Stimulated activated memory B cell treated with anti-CD40 and anti-IgM and Interleukin-4, amounts not matched to agents 10 μg/mL and 1 μg/mL and 100 μg/mL, for 72 hours (primary cell): ENCODE results near the gene UHMK1.
"Not testable (repeated sequence)": the region's sequence is repeated elsewhere in the genome, so short reads cannot be mapped to it uniquely, and the experiment has no call there.

Source experiments
- ATAC-seq: fragments of 150-1000 bp; cut with Tn5 transposase; 2 replicates; pipeline ENCODE4 v1.10.0; 2021
- H3K27ac Mint-ChIP-seq: one replicate; pipeline ENCODE4 v1.8.0; 2022; ENCODE audit warnings: mild to moderate bottlenecking, mixed read lengths
- H3K27me3 Mint-ChIP-seq: one replicate; pipeline ENCODE4 v1.8.0; 2022; ENCODE audit warnings: mixed read lengths
- H3K36me3 Mint-ChIP-seq: one replicate; pipeline ENCODE4 v1.8.0; 2022; ENCODE audit warnings: mixed read lengths
- H3K4me1 Mint-ChIP-seq: one replicate; pipeline ENCODE4 v1.8.0; 2022; ENCODE audit warnings: mixed read lengths
- H3K4me3 Mint-ChIP-seq: one replicate; pipeline ENCODE4 v1.8.0; 2022; ENCODE audit warnings: mild to moderate bottlenecking, moderate library complexity, mixed read lengths
- H3K9me3 Mint-ChIP-seq: one replicate; pipeline ENCODE4 v1.8.0; 2022; ENCODE audit warnings: mixed read lengths

Gene UHMK1

DNA sequence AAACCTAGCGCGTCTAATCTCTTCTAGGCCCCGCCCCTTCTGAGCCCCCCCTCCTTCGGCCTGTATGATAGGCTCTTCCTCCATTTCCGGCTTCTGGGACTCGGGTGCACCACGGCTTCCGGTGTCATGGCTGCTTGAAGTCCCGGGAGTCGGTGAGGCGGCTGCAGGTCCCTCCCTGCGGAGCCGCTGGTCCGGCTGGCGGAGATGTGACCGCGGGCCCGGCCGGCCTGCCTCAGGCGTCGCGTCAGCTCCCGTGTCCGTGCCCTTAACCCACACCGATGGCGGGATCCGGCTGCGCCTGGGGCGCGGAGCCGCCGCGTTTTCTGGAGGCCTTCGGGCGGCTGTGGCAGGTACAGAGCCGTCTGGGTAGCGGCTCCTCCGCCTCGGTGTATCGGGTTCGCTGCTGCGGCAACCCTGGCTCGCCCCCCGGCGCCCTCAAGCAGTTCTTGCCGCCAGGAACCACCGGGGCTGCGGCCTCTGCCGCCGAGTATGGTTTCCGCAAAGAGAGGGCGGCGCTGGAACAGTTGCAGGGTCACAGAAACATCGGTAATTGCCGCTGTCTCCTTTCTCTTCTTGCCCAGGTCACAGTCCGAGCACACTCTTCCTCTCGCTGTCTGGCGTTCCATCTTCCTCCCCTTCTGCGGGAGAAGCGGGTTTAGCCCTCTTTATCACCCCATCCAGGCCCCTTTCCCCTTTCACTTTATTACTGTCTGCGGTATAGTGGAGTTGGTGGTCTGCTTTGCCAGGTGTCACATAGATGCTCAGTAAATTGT, at the start of gene UHMK1:
Gene UHMK1, plus strand, starts transcription at position 96 of the 773 bp plus-strand sequence. Its CDS starts 183 bp downstream, at position 279.
- Mint-ChIP-seq H3K4me3 (peak within 1 kb of the TSS; percentile 92), H3K27ac (peak within 1 kb of the TSS; percentile 96), H3K27me3 (no peaks in the 10 kb centered on the region), H3K4me1 (peaks cover 23% of the 10 kb centered on the region), H3K36me3 (peaks cover 9% of the 10 kb centered on the region), H3K9me3 (no peaks in the 10 kb centered on the region)
- ATAC-seq = peak; percentile 99

GRCh38 chr1:162454361-162454760, 43.3 kb upstream of the UHMK1 start:
- ATAC-seq, H3K4me3 Mint-ChIP-seq, H3K27me3 Mint-ChIP-seq, H3K36me3 Mint-ChIP-seq, H3K27ac Mint-ChIP-seq, H3K4me1 Mint-ChIP-seq, H3K9me3 Mint-ChIP-seq: not testable (repeated sequence)

DNA sequence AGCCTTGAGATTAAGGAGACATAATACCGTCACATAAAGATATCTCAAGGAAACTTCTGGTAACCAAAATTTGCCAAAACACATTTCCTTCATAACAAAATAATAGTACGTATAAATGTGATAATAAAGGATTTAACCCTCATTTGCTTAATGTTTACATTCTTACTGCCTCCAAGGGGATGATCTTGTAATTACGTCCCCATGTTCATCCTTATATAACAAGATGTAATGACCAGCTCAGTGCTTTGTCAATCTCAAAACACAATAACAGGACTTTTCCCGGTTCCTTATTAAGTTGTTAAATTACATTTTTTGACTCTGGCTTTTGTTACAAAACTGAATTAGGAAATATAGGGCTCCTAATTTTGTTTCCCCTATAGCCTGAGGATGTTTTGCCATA, 41.3 kb upstream of the UHMK1 start:
- Mint-ChIP-seq H3K27me3 (peaks cover 10% of the 10 kb centered on the region), H3K36me3 (no peaks in the 10 kb centered on the region), H3K27ac (no peak overlapping the region), H3K4me1 (no peaks in the 10 kb centered on the region), H3K4me3 (no peak overlapping the region), H3K9me3 (no peaks in the 10 kb centered on the region)
- ATAC-seq = no peak

GRCh38 chr1:162458236-162458635, 39.4 kb upstream of the UHMK1 start:
- Mint-ChIP-seq H3K36me3 (no peaks in the 10 kb centered on the region), H3K27ac (no peak overlapping the region), H3K27me3 (peaks cover 10% of the 10 kb centered on the region), H3K4me1 (no peaks in the 10 kb centered on the region), H3K9me3 (no peaks in the 10 kb centered on the region), H3K4me3 (no peak overlapping the region)
- ATAC-seq = no peak

- not testable (repeated sequence) for H3K27me3 Mint-ChIP-seq, H3K4me1 Mint-ChIP-seq, H3K36me3 Mint-ChIP-seq, ATAC-seq, H3K9me3 Mint-ChIP-seq, H3K27ac Mint-ChIP-seq, H3K4me3 Mint-ChIP-seq
Observed at GRCh38 chr1:162462425-162462824, 35.2 kb upstream of the UHMK1 start.

DNA sequence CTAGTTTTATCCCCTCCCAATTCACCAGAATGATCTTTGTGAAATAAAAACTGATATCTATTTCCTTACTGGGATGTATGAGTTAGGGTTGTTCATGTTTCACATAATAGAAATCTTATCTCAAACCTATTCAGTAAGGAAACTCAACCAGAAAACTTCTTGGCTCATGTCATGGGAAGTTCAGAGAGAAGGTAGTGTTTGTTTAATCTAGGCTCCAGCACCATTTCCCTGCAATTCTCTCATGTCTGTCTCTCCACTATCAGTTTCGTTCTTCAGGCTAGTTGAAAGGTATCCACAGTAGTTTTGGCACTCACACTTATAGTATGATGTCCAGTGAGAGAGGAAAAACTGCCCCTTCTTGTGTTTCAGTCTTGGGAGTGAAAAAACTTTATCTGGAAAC, 34.6 kb upstream of the UHMK1 start:
- Mint-ChIP-seq H3K9me3 (peaks cover 2% of the 10 kb centered on the region), H3K27ac (no peak overlapping the region), H3K36me3 (no peaks in the 10 kb centered on the region), H3K4me3 (no peak overlapping the region), H3K27me3 (peaks cover 13% of the 10 kb centered on the region), H3K4me1 (no peaks in the 10 kb centered on the region)
- no peak for ATAC-seq

- Mint-ChIP-seq H3K36me3 (no peaks in the 10 kb centered on the region), H3K4me1 (no peaks in the 10 kb centered on the region), H3K27ac (no peak overlapping the region), H3K27me3 (peaks cover 32% of the 10 kb centered on the region), H3K4me3 (no peak overlapping the region), H3K9me3 (peaks cover 2% of the 10 kb centered on the region)
- ATAC-seq = no peak
Observed at GRCh38 chr1:162466797-162467196, 30.8 kb upstream of the UHMK1 start.

GRCh38 chr1:162470216-162470615, 27.4 kb upstream of the UHMK1 start:
- no peaks in the 10 kb centered on the region for H3K36me3 Mint-ChIP-seq
- no peak overlapping the region for H3K4me3 Mint-ChIP-seq
- peaks cover 6% of the 10 kb centered on the region for H3K9me3 Mint-ChIP-seq
- peaks cover 45% of the 10 kb centered on the region for H3K27me3 Mint-ChIP-seq
- ATAC-seq = no peak
- no peak overlapping the region for H3K27ac Mint-ChIP-seq
- H3K4me1 Mint-ChIP-seq = no peaks in the 10 kb centered on the region

- Mint-ChIP-seq H3K36me3 (no peaks in the 10 kb centered on the region), H3K9me3 (peaks cover 8% of the 10 kb centered on the region), H3K27ac (no peak overlapping the region), H3K4me1 (no peaks in the 10 kb centered on the region), H3K4me3 (no peak overlapping the region), H3K27me3 (peaks cover 45% of the 10 kb centered on the region)
- no peak for ATAC-seq
Observed at GRCh38 chr1:162471290-162471853, 26.2 kb upstream of the UHMK1 start.

- Mint-ChIP-seq H3K27me3 (peaks cover 53% of the 10 kb centered on the region), H3K4me1 (no peaks in the 10 kb centered on the region), H3K27ac (no peak overlapping the region), H3K9me3 (peaks cover 19% of the 10 kb centered on the region), H3K36me3 (no peaks in the 10 kb centered on the region), H3K4me3 (no peak overlapping the region)
- no peak for ATAC-seq
Observed at GRCh38 chr1:162475089-162475488, 22.5 kb upstream of the UHMK1 start.

- Mint-ChIP-seq H3K4me1 (no peaks in the 10 kb centered on the region), H3K9me3 (peaks cover 19% of the 10 kb centered on the region)
- no peak for ATAC-seq
Observed at GRCh38 chr1:162475539-162476185, 22.0 kb upstream of the UHMK1 start.

GRCh38 chr1:162476620-162477019, 21.0 kb upstream of the UHMK1 start:
- Mint-ChIP-seq H3K4me1 (no peaks in the 10 kb centered on the region), H3K9me3 (peaks cover 19% of the 10 kb centered on the region), H3K36me3 (no peaks in the 10 kb centered on the region), H3K4me3 (no peak overlapping the region), H3K27ac (no peak overlapping the region), H3K27me3 (peaks cover 38% of the 10 kb centered on the region)
- no peak for ATAC-seq

More at GRCh38 chr1:162475539-162476185, 22.0 kb upstream of the UHMK1 start:
- Mint-ChIP-seq H3K36me3 (no peaks in the 10 kb centered on the region), H3K4me3 (no peak overlapping the region), H3K27ac (no peak overlapping the region), H3K27me3 (peaks cover 48% of the 10 kb centered on the region)

DNA sequence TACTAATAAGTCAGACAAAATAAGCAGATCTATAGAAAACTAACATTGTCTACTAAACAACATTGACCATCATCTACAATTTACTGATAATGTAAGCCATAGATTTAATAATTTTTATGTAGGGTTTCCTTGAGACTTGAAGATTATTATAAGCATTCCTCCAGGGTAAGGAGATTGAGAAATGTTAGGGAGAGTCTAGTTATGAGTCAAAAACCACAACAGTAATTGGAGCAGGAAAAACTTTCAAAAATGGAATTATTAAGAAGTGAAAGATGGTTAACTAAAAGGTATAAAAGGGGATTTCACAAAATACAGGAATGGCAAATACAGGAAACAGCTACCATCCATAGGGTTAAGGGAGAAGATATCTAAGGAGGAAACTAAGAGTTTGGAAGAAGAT, 12.4 kb upstream of the UHMK1 start:
- Mint-ChIP-seq H3K4me3 (no peak overlapping the region), H3K27ac (no peak overlapping the region), H3K4me1 (no peaks in the 10 kb centered on the region), H3K27me3 (peaks cover 42% of the 10 kb centered on the region), H3K36me3 (no peaks in the 10 kb centered on the region), H3K9me3 (no peaks in the 10 kb centered on the region)
- ATAC-seq = no peak

GRCh38 chr1:162487241-162487640, 10.4 kb upstream of the UHMK1 start:
- no peak overlapping the region for H3K4me3 Mint-ChIP-seq
- H3K27ac Mint-ChIP-seq = no peak overlapping the region
- peaks cover 53% of the 10 kb centered on the region for H3K27me3 Mint-ChIP-seq
- H3K9me3 Mint-ChIP-seq = no peaks in the 10 kb centered on the region
- H3K4me1 Mint-ChIP-seq = no peaks in the 10 kb centered on the region
- ATAC-seq = no peak
- no peaks in the 10 kb centered on the region for H3K36me3 Mint-ChIP-seq

- H3K27ac Mint-ChIP-seq = no peak overlapping the region
- H3K4me1 Mint-ChIP-seq = no peaks in the 10 kb centered on the region
- no peaks in the 10 kb centered on the region for H3K9me3 Mint-ChIP-seq
- ATAC-seq = no peak
- peaks cover 53% of the 10 kb centered on the region for H3K27me3 Mint-ChIP-seq
- no peak overlapping the region for H3K4me3 Mint-ChIP-seq
- H3K36me3 Mint-ChIP-seq = no peaks in the 10 kb centered on the region
Observed at GRCh38 chr1:162488219-162488618, 9.4 kb upstream of the UHMK1 start.
